ENCODE data around the gene KL.

The KL gene

DNA sequence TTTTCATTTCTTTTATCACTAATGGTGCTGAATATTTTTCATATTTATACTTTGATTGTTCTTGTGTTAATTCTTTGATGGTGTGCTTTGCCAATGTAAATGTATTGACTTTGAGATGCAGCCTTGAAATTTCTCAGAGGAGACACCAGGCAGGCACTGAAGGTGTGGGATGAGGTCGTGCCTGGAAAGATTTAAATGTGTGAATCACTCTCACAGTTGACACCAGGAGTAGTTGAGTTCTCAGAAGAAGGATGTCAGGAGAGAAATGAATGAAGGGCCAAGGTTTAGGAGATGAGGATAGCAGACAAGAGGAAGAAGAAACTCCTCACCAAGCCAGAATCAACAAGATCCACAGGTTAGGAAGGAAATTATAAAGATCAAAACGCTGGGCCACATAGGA, 10.1 kb upstream of the KL start:
- DNase-seq: no peak

DNA sequence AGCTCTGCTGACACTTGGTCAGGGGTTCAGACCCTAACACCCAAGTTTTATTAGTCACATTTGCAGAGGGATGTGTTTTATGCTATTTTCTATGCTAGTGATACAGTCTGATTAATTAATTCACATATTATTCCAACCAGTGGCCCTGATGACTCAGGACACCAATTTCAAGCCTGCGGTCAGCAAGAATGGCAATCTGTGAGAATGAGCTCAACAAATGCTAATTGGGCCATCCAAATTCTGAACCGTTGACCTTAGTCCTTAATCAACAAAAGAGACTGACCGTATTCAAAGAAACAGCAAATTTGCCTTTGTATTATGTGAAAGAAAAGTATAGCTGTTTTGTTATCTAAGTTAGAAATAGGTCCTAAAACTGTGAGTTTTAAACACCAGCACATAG, 9.6 kb upstream of the KL start:
- DNase-seq: no peak

- no peak for DNase-seq
Measured at GRCh38 chr13:33007237-33007636, 9.0 kb upstream of the KL start.

DNA sequence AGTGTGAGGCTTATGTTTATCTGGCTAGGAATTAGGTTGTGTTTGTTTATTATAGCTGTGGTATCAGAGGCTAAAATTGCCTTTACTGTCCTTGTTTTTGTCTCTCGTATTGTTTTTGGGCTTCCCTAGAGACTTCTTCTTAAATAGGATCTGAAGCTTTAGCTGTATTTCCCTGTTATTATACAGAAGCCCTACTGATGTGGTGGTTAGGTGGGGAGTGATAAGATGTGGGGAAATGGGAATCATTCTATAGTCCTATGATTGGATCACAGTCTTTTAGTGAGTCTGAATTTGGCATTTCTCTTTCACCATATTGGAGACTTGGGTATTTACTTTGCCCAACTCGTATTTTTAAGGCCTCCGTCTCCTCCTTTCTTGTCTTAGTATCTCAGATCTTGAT, 8.3 kb upstream of the KL start:
- no peak for DNase-seq

GRCh38 chr13:33008946-33009722, 7.1 kb upstream of the KL start:
- DNase-seq: no peak

DNA sequence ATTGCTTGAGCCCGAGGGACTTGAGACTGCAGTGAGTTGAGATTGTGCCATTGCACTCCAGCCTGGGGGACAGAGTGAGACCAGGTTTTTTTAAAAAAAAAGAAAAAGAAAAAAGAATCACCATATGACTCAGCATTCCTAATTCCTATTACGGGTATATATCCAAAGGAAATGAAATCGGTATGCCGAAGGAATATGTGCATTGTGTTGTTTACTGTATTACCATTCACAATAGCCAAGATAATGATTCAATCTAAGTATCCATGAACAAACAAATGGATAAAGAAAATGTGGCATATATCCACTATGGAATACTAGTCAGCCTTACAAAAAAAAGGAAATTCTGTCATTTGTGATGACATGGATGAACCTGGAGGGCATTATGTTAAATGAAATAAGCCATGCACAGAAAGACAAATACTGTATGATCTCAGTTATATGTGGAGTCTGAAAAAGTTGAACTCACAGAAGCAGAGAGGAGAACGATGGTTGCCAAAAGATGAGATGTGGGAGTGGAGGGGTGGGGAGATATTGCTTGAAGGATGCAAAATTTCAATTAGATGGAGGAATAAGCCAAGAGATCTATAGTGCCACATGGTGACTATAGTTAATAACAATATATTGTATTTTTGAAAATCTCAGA, 4.3 kb upstream of the KL start:
- no peak for DNase-seq

DNA sequence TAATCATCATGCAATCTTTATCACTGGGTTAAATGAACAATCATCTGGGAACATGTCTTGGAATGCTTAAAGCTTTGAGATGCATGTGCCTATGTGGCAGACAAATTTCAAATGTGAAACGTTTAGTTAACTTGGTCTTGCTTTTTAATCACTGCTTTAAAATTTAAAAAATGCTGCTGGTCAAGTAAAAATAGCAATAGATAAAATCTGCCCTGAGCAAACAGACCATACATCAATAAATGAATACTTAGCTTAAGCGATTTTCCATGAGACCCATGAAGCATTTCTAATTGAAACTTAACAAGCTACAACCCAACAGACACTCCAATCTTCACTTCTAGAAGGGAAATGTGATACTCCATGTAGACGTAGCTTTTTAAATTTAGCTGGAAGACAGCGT, 1.9 kb upstream of the KL start:
- DNase-seq: no peak

- DNase-seq: no peak
Measured at GRCh38 chr13:33015241-33015668, 968 bp upstream of the KL start.

DNA sequence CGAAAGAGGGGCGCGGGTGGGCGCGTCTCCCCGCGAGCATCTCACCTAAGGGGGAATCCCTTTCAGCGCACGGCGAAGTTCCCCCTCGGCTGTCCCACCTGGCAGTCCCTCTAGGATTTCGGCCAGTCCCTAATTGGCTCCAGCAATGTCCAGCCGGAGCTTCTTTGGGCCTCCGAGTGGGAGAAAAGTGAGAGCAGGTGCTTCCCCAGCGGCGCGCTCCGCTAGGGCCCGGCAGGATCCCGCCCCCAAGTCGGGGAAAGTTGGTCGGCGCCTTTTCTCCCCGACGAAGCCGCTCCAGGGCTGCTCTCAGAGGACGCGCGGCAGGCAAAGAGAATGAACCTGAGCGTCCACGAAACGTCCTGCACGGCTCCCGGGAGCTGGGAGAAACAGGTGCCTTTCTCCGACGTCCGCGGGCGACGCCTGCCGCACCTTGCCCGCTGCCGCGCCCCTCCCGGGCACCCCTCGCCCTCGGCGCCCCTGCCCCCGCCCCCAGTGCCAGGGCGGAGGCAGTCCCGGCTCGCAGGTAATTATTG, 366 bp upstream of the KL start:
- no peak for DNase-seq

- no peak for DNase-seq
Measured at GRCh38 chr13:33017323-33017929, 1.2 kb downstream of the KL start.

DNA sequence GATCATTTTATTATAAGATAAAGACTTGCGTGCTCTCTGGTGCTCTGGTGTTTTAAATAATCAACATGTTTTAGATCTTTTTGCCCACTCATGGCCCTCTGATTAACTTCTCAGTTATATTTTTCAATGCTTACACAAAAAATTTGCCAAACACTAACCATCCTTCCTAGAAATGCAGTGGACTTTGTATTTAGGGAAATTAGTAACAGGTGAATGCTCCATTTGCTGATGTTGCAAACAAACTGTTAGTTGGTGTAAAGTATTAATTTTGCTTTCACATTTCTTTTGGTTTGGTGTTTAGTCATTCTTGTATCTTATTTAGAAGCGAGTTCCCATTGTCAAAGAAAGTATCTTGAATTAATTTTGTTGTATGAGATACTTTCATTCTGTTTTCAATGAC, 2.7 kb downstream of the KL start:
- DNase-seq: no peak

DNA sequence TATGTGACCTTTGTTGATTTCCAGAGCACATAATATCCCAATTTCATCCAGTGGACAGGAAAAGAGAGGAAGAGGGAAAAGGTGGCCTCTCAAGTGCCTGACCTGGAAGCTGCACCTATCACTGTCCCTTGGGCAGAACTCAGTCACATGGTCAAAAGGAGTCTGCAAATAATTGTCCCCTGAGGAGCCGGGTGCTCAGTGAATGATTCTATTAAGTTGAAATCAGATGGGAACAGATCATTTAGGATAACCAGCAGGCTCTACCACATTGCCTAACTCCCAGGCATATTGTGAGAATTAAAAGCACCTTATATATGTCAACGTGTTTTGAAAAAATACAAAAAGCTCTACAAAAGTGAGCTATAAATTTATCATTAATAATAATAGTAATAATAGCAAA, 6.8 kb downstream of the KL start:
- DNase-seq: no peak

DNA sequence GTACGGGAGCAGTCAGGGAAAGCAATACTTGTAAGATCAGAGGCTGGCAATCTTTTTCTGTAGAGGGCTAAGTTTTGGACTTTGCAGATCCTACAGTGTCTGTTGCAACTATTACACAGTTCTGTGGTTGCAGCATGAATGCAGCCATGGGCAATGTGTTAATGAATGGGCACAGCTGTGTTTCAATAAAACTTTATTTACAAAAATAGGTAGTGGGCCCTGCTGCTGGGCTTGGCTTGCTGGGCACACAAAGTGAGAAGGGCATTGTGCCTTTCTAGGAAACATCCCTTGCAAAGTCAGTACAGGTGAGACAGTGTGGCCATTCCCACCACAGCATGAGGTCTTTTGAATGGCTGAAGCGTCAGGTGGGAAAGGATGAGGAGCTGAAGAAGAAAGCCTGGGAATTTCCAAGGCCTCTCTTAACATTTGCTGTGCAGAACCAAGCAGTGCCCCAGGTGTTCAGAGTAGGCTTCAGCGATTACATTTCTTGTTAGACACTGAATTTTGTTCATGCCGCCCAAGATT, 9.1 kb downstream of the KL start:
- no peak for DNase-seq

DNA sequence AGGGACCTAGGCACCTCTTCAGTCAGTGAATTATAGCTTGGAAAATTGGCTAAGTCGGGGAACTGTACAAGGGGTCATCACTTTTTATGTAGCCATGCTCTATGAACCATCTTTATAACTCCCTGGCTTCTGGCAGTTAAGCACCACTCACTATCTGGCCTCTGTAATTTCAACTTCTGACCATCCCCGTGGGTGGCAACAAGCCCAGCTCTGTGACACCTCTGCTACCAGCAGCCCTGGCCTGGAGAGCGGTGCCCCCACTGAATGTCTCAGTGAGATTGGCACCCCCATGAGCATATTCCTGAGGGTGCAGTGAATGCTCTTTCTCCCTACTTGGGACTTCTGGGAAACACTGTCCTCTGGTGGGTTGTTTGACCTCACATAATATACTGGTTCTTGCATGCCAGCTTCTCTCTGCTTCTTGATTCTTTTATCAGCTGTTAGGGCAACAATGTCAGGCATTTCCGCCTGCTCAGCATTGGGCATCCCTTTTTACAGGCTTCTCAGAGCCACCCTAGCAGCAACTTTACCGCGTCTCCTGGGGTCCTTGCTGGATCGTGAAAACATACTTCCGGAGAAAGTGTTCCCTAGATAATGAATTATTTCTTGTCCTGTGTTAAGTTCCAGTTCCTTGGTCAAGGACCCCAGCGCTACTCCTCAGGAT, 10.4 kb downstream of the KL start:
- no peak for DNase-seq

GRCh38 chr13:33028620-33029019, 12.4 kb downstream of the KL start:
- no peak for DNase-seq

GRCh38 chr13:33031277-33031676, 15.1 kb downstream of the KL start:
- DNase-seq: no peak

DNA sequence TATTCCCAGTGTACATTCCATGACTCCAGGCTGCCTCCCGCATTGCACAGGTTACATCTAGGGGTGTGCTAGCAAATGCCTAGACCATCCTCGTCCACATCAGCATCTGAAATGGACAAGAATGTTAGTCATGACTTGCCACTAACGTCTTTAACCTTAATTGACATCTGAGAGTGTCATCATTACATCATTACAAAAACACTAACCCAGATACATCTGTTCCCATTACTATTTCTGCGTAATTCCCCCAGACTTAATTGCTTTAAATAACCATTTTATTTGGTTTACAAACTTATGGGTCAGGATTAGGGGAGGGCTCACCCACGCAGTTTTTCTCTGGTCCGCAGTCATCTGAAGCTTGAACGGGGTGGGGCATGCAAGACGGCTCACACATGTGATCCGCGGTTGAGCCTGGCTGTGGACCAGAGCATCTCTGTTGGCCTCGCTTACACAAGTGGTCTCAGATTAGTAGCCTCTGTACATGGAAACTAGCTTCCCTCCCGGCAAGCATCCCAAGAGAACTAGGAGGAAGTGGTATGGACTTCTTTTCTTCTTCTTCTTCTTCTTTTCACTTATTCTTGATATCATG, 15.9 kb downstream of the KL start:
- no peak for DNase-seq

DNA sequence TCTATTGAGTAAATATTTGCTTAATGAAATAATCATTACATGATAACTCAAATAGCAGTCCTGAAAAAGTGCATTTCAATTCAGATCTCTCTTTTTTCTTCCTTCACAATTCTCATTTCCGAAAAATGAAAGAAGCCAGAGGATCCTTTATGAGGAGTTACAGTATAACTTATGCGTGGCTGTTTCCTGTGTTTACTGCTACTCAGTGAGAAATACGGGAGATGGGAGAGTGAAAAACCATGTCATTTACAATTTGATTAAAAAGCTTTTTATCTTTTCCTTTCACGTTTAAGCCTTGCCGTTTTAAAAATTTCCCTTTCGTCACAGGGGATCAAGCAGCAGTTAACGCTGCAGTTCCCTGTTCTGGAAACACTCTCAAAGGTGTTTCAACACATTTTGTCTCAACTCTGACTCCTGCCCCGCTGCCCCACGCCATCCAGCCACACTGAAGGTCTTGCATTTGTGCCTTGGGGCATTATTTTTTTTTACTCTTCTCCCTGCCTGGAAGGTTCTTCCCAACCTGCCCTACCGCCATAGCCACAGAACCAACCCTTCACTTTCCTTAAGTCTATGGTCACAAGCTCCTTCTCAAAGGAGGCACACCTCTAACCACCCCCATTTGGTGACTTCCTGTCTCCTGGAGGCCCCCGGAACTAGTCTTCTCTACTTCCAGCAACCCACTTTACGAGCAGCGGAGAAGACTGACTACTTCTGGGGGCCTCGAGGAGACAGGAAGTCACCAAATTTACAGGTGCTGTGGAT, 17.0 kb downstream of the KL start:
- DNase-seq: no peak

GRCh38 chr13:33033986-33034385, 17.8 kb downstream of the KL start:
- DNase-seq: no peak

- DNase-seq: no peak
Measured at GRCh38 chr13:33034882-33035520, 18.8 kb downstream of the KL start.

DNA sequence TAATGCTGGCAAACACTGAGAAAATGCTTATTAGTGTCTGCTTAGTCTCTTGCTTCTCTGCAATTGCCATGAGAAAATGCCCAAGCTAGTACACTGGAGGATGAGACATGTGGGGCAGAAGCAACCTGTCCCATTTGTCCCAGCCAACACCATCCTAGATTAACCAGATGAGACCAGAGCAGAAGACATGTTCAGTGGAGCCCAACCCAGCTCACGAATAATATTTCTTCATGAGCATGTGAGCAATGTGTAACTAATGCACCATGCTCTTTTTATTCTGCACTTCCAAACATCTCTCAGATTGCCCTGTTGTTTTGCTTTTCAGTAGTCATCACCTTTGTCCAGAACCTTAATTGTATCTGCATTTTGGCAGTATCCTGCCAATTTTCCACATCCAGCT, 21.4 kb downstream of the KL start:
- no peak for DNase-seq

DNA sequence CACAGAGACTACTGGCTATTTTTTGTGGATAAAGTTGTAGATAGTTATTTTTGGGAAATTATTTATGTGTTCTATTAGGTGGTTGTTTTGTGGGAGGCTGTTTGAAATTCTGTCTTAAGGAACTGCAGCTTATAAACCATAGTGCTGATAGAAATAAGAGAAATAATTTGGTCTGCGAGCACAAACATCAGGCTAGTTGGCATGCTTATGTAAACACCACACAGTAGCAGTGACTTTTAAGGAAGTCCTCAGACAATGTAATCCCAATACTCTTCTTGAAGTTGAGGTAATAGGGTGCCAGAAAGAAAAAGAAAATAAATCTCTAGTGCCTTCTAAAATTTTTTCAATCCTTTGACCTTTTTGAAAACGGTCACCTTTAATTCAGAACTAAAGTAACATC, 23.9 kb downstream of the KL start:
- DNase-seq: no peak

Data from NCI-H1694 treated with DMSO at 0.1 percent for 48 hours (cell line).